Duodenal mucosa (tissue), 2 donors: ENCODE measurements around the gene SMPD2.

Source experiments
- H3K27ac ChIP-seq: one replicate; pipeline ENCODE4 v1.7.0; 2013; ENCODE audit warnings: low read depth, low read length
- H3K27me3 ChIP-seq, 2 donors: one replicate each; pipeline ENCODE4 v1.7.0; 2013; ENCODE audit warnings: low read length in 2 of 2, control low read depth in 1 of 2; ENCODE audit not compliant: insufficient read depth in 2 of 2, control insufficient read depth in 1 of 2
- H3K36me3 ChIP-seq, 2 donors: one replicate each; pipeline ENCODE4 v1.7.0; 2013; ENCODE audit warnings: low read length in 2 of 2, control low read depth in 1 of 2; ENCODE audit not compliant: insufficient read depth in 2 of 2, control insufficient read depth in 1 of 2
- H3K4me1 ChIP-seq, 2 donors: one replicate each; pipeline ENCODE4 v1.7.0; 2013; ENCODE audit warnings: low read length in 2 of 2, control low read depth in 1 of 2; ENCODE audit not compliant: insufficient read depth in 2 of 2, control insufficient read depth in 1 of 2
- H3K4me3 ChIP-seq, 2 donors: one replicate each; pipeline ENCODE4 v1.7.0; 2013; ENCODE audit warnings: low read length in 2 of 2, low read depth in 1 of 2
- H3K9ac ChIP-seq, 2 donors: one replicate each; pipeline ENCODE4 v1.7.0; 2013; ENCODE audit warnings: low read length in 2 of 2, low read depth in 1 of 2
- H3K9me3 ChIP-seq, 2 donors: one replicate each; pipeline ENCODE4 v1.7.0; 2013; ENCODE audit warnings: low read length in 2 of 2, control low read depth in 1 of 2; ENCODE audit not compliant: control insufficient read depth in 1 of 2

The SMPD2 gene

DNA sequence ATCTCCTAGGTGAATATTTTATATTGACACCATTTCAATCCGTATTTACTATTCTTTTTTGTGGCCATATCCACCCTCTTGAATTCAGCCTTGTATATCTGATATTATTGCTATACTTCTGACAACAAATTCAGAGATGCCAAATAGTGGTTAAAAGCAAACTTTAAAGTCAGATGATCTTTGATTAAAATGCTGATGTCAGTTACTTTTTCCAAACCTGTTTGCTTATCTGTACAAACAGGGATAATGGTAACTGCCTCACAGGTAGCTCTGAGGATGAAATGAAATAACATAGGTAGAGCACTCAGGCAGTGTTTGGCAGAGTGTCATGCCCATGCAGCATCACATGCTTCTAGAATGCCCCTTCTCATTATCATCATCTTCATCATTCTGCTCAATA, 19.3 kb upstream of the SMPD2 start:
- Histone ChIP-seq H3K4me1 (no peaks in the 10 kb centered on the region), H3K4me3 (no peak overlapping the region), H3K9ac (no peak overlapping the region), H3K36me3 (no peaks in the 10 kb centered on the region), H3K27ac (no peak overlapping the region), H3K27me3 (no peaks in the 10 kb centered on the region), H3K9me3 (no peaks in the 10 kb centered on the region)

DNA sequence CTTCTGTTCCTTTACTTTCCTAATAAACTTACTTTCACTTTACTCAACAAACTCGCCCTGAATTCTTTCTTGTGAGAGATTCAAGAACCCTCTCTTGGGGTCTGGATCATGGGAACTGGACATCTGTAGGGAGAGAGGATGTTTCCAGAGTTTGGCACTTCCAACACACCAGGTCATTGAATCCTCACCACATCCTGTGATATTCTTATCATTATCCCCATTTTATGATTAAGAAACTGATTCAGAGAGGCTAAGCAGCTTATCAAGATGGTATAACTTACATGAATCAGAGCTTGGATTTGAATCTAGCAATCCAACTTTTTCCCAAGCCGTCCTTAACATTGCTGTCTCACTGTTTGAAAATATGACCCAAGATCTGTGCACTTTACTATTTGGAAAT, 15.6 kb upstream of the SMPD2 start:
- Histone ChIP-seq H3K9ac (no peak overlapping the region), H3K9me3 (no peaks in the 10 kb centered on the region), H3K4me1 (peaks cover 4 to 6% of the 10 kb centered on the region in 2 donors), H3K27me3 (no peaks in the 10 kb centered on the region), H3K27ac (no peak overlapping the region), H3K36me3 (no peaks in the 10 kb centered on the region), H3K4me3 (no peak overlapping the region)

DNA sequence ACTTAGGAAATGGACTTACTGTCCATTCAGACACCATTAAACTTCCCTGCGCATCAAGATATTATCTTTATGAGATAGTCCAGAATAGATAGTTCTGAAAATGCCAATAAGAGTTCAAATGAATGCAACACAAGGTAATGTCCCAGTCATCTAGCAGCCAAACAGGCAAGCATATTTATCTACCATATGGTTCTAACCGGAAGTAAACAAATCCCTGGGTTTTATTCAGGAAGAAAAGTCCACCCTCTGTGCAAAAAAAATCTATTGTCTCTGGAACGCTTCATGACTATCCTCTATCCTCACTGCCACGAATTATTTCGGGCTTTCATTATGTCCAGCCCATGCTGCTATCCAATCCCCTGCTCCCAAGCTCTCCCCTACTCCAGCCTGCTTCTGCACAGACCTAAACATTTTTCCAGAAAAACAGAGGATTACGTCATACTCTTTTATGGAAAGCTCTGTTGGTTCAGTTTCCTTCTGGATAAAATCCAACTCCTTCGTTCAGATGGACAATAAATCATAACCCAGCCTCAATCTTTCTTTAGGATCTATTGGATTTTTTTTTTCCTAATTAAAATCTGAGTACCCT, 11.5 kb upstream of the SMPD2 start:
- Histone ChIP-seq H3K36me3 (no peaks in the 10 kb centered on the region), H3K4me3 (no peak overlapping the region), H3K27me3 (no peaks in the 10 kb centered on the region), H3K9ac (no peak overlapping the region), H3K27ac (no peak overlapping the region), H3K9me3 (no peaks in the 10 kb centered on the region), H3K4me1 (peaks cover 4 to 6% of the 10 kb centered on the region in 2 donors)

DNA sequence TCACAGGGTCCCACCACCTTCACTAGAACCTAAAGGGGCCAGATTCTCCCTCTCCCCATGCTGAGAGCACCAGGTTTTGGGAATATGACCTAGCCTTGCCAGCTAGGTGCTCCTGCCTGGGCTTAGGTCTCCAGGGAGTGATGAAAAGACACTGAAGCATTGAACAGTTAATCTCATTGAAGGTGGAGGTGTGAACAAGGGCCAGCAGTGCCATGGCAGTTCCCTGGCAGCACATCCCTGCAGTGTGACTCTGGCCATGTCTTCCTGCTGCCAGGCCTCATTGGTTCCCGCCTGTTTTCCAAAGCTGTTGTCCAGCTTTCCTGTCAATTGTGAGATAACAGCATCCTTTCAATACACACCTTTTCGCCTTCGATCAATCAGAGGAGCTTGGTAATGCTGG, 11.0 kb upstream of the SMPD2 start:
- H3K36me3 ChIP-seq, result no peaks in the 10 kb centered on the region
- no peak overlapping the region for H3K9ac ChIP-seq
- no peaks in the 10 kb centered on the region for H3K27me3 ChIP-seq
- H3K4me1 ChIP-seq, result peaks cover 4 to 6% of the 10 kb centered on the region in 2 donors
- no peaks in the 10 kb centered on the region for H3K9me3 ChIP-seq
- no peak overlapping the region for H3K4me3 ChIP-seq
- no peak overlapping the region for H3K27ac ChIP-seq

DNA sequence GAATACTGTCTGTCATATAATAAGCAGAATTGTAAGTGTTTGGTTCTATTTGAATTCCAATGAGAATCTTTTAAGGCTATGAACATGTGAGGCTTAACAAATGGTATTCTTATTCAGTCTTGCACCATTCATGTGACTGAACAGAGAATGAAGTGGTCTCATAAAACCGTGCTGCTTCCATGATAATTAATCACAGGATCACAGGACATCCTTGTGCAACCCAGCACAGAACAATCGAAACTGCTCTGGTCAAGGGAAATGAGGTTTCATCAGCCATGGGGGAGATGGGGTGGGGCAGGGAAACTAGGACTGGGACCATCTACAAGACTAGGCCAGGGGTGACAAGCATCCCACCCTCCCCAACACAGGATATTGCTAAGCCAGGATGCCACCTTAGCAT, 6.1 kb upstream of the SMPD2 start:
- H3K9me3 ChIP-seq, result no peaks in the 10 kb centered on the region
- no peak overlapping the region for H3K27ac ChIP-seq
- H3K27me3 ChIP-seq, result no peaks in the 10 kb centered on the region
- peaks cover 0 to under 1% of the 10 kb centered on the region in 2 donors for H3K4me1 ChIP-seq
- H3K9ac ChIP-seq, result no peak overlapping the region
- H3K36me3 ChIP-seq, result no peaks in the 10 kb centered on the region
- no peak overlapping the region for H3K4me3 ChIP-seq

DNA sequence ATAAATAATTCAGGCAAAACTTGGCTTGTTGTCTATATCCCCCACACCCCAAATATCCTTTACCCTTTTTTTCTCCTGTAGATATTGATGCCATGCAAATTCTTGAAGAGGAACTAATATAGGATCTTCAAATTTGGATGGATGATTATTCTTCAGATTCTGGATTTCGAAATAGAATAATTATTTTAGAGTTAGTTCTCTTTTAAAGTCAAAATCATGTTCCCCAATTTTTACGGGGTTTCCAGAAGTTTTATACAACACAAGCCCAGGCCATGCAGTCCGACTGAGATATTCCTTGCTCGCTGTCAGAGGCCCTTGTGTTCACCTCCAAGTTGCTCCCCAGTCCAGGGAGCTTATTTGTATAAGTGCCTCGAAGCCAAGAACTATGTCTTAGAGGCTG, 4.5 kb upstream of the SMPD2 start:
- no peaks in the 10 kb centered on the region for H3K27me3 ChIP-seq
- no peaks in the 10 kb centered on the region for H3K4me1 ChIP-seq
- H3K9ac ChIP-seq, result no peak overlapping the region
- no peaks in the 10 kb centered on the region for H3K9me3 ChIP-seq
- no peak overlapping the region for H3K4me3 ChIP-seq
- H3K36me3 ChIP-seq, result no peaks in the 10 kb centered on the region
- no peak overlapping the region for H3K27ac ChIP-seq

DNA sequence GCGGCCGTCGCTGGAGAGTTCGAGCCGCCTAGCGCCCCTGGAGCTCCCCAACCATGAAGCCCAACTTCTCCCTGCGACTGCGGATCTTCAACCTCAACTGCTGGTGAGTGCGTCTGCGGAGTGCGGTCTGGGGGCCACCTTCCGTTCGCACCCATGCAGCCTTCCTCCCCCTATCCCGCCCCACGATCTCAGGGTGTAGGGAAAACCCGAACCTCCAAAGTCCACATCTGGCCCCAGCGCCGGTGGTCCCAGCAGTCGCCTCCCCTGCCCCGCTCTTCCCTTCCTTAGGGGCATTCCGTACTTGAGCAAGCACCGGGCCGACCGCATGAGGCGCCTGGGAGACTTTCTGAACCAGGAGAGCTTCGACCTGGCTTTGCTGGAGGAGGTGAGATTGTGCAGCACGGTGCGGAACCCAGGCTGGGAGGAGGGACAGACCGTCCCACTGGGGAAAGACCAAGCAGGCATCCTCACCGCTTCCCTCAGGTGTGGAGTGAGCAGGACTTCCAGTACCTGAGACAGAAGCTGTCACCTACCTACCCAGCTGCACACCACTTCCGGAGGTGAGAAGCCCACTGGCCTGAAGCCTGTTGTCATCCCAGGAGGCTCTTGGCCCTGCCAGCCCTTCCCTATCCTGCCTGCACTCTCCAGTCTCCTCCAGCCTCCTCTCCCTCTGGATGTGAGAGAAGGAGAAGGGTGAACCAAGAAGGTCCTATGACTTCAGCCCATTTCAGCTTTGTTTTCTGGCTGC, 719 bp downstream of the SMPD2 start:
- H3K36me3 ChIP-seq, result peaks cover 12 to 41% of the 10 kb centered on the region in 2 donors
- H3K9me3 ChIP-seq, result no peaks in the 10 kb centered on the region
- no peaks in the 10 kb centered on the region for H3K27me3 ChIP-seq
- H3K9ac ChIP-seq, result peak overlapping the region; percentile 84 to 90
- peak overlapping the region; percentile 78 to 88 for H3K4me3 ChIP-seq
- H3K4me1 ChIP-seq, result peaks cover 14 to 17% of the 10 kb centered on the region in 2 donors
- H3K27ac ChIP-seq, result peak overlapping the region; percentile 78

DNA sequence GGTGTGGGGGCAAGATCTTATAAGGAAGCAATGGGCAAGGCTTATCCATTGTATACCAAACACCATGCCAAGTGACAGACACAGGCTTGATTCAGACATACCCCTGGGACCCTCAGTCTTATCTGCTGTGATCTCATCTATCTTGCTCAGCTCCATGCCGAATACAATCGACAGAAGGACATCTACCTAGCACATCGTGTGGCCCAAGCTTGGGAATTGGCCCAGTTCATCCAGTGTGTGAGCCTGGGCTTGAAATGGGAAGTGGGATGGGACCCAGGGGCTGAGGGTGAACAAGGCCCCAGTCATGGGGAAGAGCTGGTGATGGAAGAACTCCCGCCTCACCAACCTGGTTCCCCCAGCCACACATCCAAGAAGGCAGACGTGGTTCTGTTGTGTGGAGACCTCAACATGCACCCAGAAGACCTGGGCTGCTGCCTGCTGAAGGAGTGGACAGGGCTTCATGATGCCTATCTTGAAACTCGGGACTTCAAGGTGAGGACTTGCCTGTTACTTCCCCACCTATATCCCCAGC, 1.9 kb downstream of the SMPD2 start:
- peaks cover 16 to 53% of the 10 kb centered on the region in 2 donors for H3K36me3 ChIP-seq

DNA sequence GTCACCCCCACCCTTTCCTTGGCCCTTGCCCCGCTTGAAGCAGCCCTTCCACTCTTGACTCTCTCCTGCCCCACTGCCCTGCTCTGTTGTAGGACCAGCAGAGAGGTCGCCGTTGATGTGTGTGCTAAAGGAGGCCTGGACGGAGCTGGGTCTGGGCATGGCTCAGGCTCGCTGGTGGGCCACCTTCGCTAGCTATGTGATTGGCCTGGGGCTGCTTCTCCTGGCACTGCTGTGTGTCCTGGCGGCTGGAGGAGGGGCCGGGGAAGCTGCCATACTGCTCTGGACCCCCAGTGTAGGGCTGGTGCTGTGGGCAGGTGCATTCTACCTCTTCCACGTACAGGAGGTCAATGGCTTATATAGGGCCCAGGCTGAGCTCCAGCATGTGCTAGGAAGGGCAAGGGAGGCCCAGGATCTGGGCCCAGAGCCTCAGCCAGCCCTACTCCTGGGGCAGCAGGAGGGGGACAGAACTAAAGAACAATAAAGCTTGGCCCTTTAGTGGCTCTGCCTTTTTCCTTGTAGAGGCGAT, 3.0 kb downstream of the SMPD2 start:
- no peak overlapping the region for H3K27ac ChIP-seq
- peaks cover 20 to 53% of the 10 kb centered on the region in 2 donors for H3K36me3 ChIP-seq
- peaks cover 14 to 21% of the 10 kb centered on the region in 2 donors for H3K4me1 ChIP-seq
- H3K9ac ChIP-seq, result no peak overlapping the region
- no peak overlapping the region for H3K4me3 ChIP-seq
- no peaks in the 10 kb centered on the region for H3K27me3 ChIP-seq
- no peaks in the 10 kb centered on the region for H3K9me3 ChIP-seq

More for the DNA sequence above, 1.9 kb downstream of the SMPD2 start:
- Histone ChIP-seq H3K27ac (no peak overlapping the region), H3K27me3 (no peaks in the 10 kb centered on the region), H3K9me3 (no peaks in the 10 kb centered on the region), H3K4me1 (peaks cover 14 to 21% of the 10 kb centered on the region in 2 donors), H3K9ac (peak overlapping the region in 1 of 2 donors; percentile 90), H3K4me3 (peak overlapping the region; percentile 78 to 88)

DNA sequence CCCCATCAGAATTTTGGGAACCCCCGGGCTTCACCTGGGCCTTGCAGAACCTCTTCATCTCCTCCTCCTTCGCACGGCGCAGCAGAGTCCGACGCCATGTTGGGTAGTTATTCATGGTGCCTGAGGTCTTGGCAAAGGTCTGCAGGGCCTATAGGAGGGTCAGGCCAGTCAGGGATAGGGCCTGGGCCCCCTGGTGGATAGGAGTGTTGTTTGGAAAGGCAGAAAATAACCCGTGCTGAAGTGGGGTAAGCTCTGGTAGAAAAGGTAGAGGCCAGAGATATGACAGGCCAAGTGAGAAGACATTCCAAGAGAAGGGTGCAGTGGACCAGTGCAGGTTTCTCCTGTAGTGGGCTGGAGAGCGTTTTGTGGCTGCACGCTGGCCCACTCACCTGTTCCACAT, 4.9 kb downstream of the SMPD2 start:
- Histone ChIP-seq H3K9ac (no peak overlapping the region), H3K4me3 (no peak overlapping the region), H3K4me1 (peaks cover 14 to 21% of the 10 kb centered on the region in 2 donors), H3K36me3 (peaks cover 20 to 54% of the 10 kb centered on the region in 2 donors), H3K27me3 (no peaks in the 10 kb centered on the region), H3K27ac (no peak overlapping the region), H3K9me3 (no peaks in the 10 kb centered on the region)
